PC-3 (cell line): ENCODE results near the gene EPS8. TPM values are rescaled to one million over a fixed set of nuclear protein-coding genes. Genes with fewer than 3 reads are reported as not detected.

ENCODE experiments used
- ATAC-seq: fragments of 200-7000 bp; cut with Tn5 transposase; 2 replicates; pipeline ENCODE4 v1.9.1; 2020; ENCODE audit warnings: mild to moderate bottlenecking, moderate library complexity
- BruUV-seq: library from RNA; stranded (reverse); fragments of 400-500 nt; replicated peaks from 2 replicates; lab custom pipeline; 2021; lab: Mats Ljungman, UMichigan
- CTCF ChIA-PET: fragments of 300-600 bp; sonication (Branson Sonifier 250); formaldehyde crosslinking; loops from one replicate; lab custom pipeline; 2022; ENCODE audit warnings: antibody characterized with exemption; lab: Charles Lee
- POLR2A ChIA-PET: fragments of 300-600 bp; sonication (Branson Sonifier 250); formaldehyde crosslinking; loops from one replicate; lab custom pipeline; 2022; ENCODE audit warnings: antibody characterized with exemption; ENCODE audit not compliant: unreplicated experiment; lab: Charles Lee
- DNase-seq: peaks from one replicate; pipeline ENCODE4 v3.0.0-alpha.2; 2015
- H2AFZ ChIP-seq: fragments of 300-600 bp; sonication (generic); 2 replicates; pipeline ENCODE4 v1.6.0; 2016; ENCODE audit warnings: antibody characterized with exemption, low read length
- H3F3A ChIP-seq: fragments of 300-600 bp; sonication (generic); one replicate; pipeline ENCODE4 v1.6.0; 2017; ENCODE audit warnings: antibody characterized with exemption, low read length, control low read depth, mild to moderate bottlenecking; ENCODE audit not compliant: unreplicated experiment
- H3K27ac ChIP-seq: fragments of 300-600 bp; sonication (generic); 2 replicates; pipeline ENCODE4 v1.5.1; 2016; ENCODE audit warnings: mild to moderate bottlenecking, low read length
- H3K27me3 ChIP-seq: fragments of 300-600 bp; sonication (generic); 2 replicates; pipeline ENCODE4 v1.6.1; 2016; ENCODE audit warnings: low read length, mixed read lengths
- H3K36me3 ChIP-seq: fragments of 300-600 bp; sonication (generic); 2 replicates; pipeline ENCODE4 v1.6.1; 2016; ENCODE audit warnings: low read depth, mixed run types, low read length, mixed read lengths
- H3K4me1 ChIP-seq: fragments of 300-600 bp; sonication (generic); 2 replicates; pipeline ENCODE4 v1.5.1; 2016; ENCODE audit warnings: low read length; ENCODE audit not compliant: insufficient read depth
- H3K4me2 ChIP-seq: fragments of 300-600 bp; sonication (generic); 2 replicates; pipeline ENCODE4 v1.6.0; 2016; ENCODE audit warnings: low read length
- H3K4me3 ChIP-seq: fragments of 300-600 bp; sonication (generic); 2 replicates; pipeline ENCODE4 v1.5.1; 2016; ENCODE audit warnings: mild to moderate bottlenecking, low read length, mixed read lengths
- H3K79me2 ChIP-seq: fragments of 300-600 bp; sonication (generic); 2 replicates; pipeline ENCODE4 v1.6.1; 2017; ENCODE audit warnings: low read length, mixed read lengths
- H3K9ac ChIP-seq: fragments of 300-600 bp; sonication (generic); 2 replicates; pipeline ENCODE4 v1.6.0; 2016; ENCODE audit warnings: mild to moderate bottlenecking, low read length
- H3K9me2 ChIP-seq: fragments of 300-600 bp; sonication (generic); replicated peaks from 2 replicates; pipeline ENCODE4 v1.6.1; 2016; ENCODE audit warnings: mixed run types, low read length, mixed read lengths
- H3K9me3 ChIP-seq: fragments of 300-600 bp; sonication (generic); 2 replicates; pipeline ENCODE4 v1.6.1; 2016; ENCODE audit warnings: low read length, mixed read lengths
- H4K20me1 ChIP-seq: fragments of 300-600 bp; sonication (generic); 2 replicates; pipeline ENCODE4 v1.6.1; 2016; ENCODE audit warnings: low read length, mixed read lengths
- CTCF ChIP-seq: fragments of 300-600 bp; sonication (generic); conservative IDR thresholded peaks from 2 replicates; pipeline ENCODE4 v1.5.1; 2017; ENCODE audit warnings: antibody characterized with exemption, low read depth, mild to moderate bottlenecking, low read length
- EZH2 ChIP-seq: fragments of 300-600 bp; sonication (generic); IDR thresholded peaks from one replicate; pipeline ENCODE4 v1.6.1; 2017; ENCODE audit warnings: antibody characterized with exemption, mild to moderate bottlenecking, low read length; ENCODE audit not compliant: unreplicated experiment
- EZH2phosphoT487 ChIP-seq: fragments of 300-600 bp; sonication (generic); IDR thresholded peaks from 2 replicates; pipeline ENCODE4 v1.6.1; 2018; ENCODE audit warnings: mild to moderate bottlenecking, antibody characterized with exemption, low read length, borderline replicate concordance
- intact Hi-C: fragments of 100-400 bp; cut with micrococcal nuclease; formaldehyde crosslinking; loops from 2 replicates; pipeline ENCODE4 v1.9.0; 2023
- total RNA-seq: library from RNA; depleted of rRNA; stranded (reverse); fragments of >200 nt; gene quantifications from 2 replicates; pipeline ENCODE4 v1.2.3, GENCODE V29; 2014

EPS8 gene
- total RNA-seq, 1 experiment from 2014 or later: 47.4 TPM

DNA sequence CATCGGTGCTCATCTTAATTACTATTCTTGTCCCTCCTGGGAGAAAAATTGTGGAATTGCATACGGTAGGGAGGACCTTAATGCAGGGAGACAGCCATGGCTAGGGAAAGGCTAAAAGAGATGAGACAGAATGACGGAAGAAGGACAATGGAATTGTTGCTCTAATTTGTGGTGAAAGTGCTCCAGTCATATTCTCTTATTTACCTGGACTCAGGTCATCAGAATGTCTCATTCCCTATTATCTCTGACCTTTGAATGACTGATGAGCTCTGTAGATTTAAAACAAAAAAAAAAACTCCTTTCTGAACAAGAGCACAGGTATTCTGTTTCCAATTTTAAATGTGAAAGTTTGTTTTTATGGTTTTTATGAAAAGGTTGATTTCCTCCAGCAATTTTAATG, 8.6 kb upstream of the EPS8 start:
- ChIA-PET CTCF (no interaction called here), POLR2A (no interaction called here)
- DNase-seq (peak; percentile 49), ATAC-seq (no peak; the same call in 1 of the 2 replicates)
- Histone ChIP-seq H3K27ac (peak overlapping the region; percentile 57), H3K9me2 (no peaks in the 10 kb centered on the region), H3K4me2 (peak overlapping the region; percentile 67), H3K27me3 (no peaks in the 10 kb centered on the region), H3F3A (peaks cover 5% of the 10 kb centered on the region), H3K4me3 (no peak overlapping the region; the same call in 1 of the 2 replicates), H3K79me2 (no peaks in the 10 kb centered on the region), H3K36me3 (no peaks in the 10 kb centered on the region), H3K4me1 (peaks cover 36% of the 10 kb centered on the region), H4K20me1 (no peaks in the 10 kb centered on the region), H2AFZ (peak overlapping the region; percentile 33; the same call in 1 of the 2 replicates), H3K9ac (peak overlapping the region; percentile 3; the same call in 1 of the 2 replicates), H3K9me3 (no peaks in the 10 kb centered on the region)
- TF ChIP-seq CTCF: no peak
- TF ChIP-seq EZH2: no peak
- TF ChIP-seq EZH2phosphoT487: no peak
- BruUV-seq: no TSS peak
- intact Hi-C loops: no loop called here

DNA sequence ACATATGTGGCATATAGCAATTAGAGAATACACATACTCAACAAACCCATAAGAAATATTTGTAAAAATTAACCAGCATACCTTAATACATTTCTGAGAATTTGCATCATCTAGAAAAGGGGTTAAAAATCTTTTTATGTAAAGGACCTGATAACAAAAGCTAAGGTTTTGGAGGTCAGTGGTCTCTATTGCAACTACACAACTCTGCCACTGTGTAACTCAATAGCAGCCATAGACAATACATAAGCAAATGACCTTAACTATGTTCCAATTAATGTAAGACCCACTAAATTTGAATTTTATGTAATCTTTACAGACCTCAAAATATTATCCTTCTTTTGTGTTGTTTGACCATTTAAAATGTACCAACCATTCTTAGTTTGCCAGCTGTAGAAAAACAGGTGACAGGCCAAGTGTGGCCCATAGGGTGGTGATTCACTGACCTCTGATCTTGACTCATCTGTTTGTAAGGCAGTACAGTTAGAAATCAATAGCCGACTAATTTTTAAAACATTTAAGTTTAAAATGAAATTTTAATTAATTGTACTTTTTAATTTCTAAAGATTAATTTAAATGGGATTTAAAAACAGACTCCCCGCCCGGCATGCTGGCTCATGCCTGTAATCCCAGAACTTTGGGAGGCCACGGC, 7.4 kb upstream of the EPS8 start:
- no peak overlapping the region for H2AFZ ChIP-seq
- H3K36me3 ChIP-seq: no peaks in the 10 kb centered on the region
- peak overlapping the region; percentile 57 for H3K27ac ChIP-seq
- TF ChIP-seq EZH2 (no peak), EZH2phosphoT487 (no peak), CTCF (no peak)
- peak overlapping the region; percentile 75 for H3K4me2 ChIP-seq
- H3K9me3 ChIP-seq: no peaks in the 10 kb centered on the region
- peak; percentile 82 for ATAC-seq
- no peaks in the 10 kb centered on the region for H3K9me2 ChIP-seq
- CTCF ChIA-PET: no interaction called here
- no peaks in the 10 kb centered on the region for H3F3A ChIP-seq
- no peak overlapping the region for H3K4me3 ChIP-seq
- POLR2A ChIA-PET: interaction anchor here (0.6 to 0.7 kb wide), 2 partner anchors 135 to 182 kb away, joined by 3 to 5 read pairs; no protein-coding TSS in a partner anchor
- no TSS peak for BruUV-seq
- H3K9ac ChIP-seq: peak overlapping the region; percentile 27; the same call in 1 of the 2 replicates
- no peaks in the 10 kb centered on the region for H4K20me1 ChIP-seq
- peak; percentile 79 for DNase-seq
- intact Hi-C loops: no loop called here
- H3K27me3 ChIP-seq: no peaks in the 10 kb centered on the region
- peaks cover 26% of the 10 kb centered on the region for H3K4me1 ChIP-seq
- no peaks in the 10 kb centered on the region for H3K79me2 ChIP-seq

DNA sequence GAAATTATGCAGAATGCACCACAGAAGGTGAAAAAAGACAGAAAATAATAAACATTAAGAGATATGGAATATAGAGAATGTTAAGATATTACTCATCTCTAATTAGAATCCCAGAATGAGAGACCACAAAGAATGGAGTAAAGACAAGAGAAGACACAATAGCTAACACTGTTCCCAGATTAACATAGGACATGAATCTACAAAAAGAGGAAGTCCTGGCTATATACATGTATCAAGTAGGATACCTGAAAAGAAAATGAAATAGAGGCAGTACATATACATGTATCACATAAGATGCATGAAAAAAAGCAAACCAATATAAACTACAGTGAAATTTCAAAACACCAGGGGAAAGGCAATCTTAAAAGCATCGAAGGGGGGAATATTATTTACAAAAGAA, 5.6 kb upstream of the EPS8 start:
- Histone ChIP-seq H2AFZ (no peak overlapping the region), H3K27me3 (no peaks in the 10 kb centered on the region), H3K4me2 (no peak overlapping the region), H3K4me1 (peaks cover 26% of the 10 kb centered on the region), H4K20me1 (no peaks in the 10 kb centered on the region), H3K27ac (no peak overlapping the region), H3K9me3 (no peaks in the 10 kb centered on the region), H3K4me3 (no peak overlapping the region), H3F3A (no peaks in the 10 kb centered on the region), H3K9ac (no peak overlapping the region), H3K79me2 (no peaks in the 10 kb centered on the region), H3K9me2 (no peaks in the 10 kb centered on the region), H3K36me3 (no peaks in the 10 kb centered on the region)
- no TSS peak for BruUV-seq
- no peak for ATAC-seq
- intact Hi-C loops: no loop called here
- TF ChIP-seq EZH2phosphoT487: no peak
- TF ChIP-seq EZH2: no peak
- no peak for TF ChIP-seq CTCF
- DNase-seq: no peak
- POLR2A ChIA-PET: no interaction called here
- CTCF ChIA-PET: no interaction called here
